ENCODE results near the gene HOXB7. TPM values are rescaled to one million over a fixed set of nuclear protein-coding genes. Genes with fewer than 3 reads are reported as not detected.

The HOXB7 gene
- total and polyA plus RNA-seq, 10 of the 15 experiments (the other 5 are each of a cell fraction or from before 2014, with no cell fraction given) = 2.8 to 7.4 (median 4.2) TPM

- ChIA-PET SMC1A (ENCODE audit: uncharacterized antibody, unreplicated experiment) (interaction anchor here (0.8 to 4.3 kb wide), 42 partner anchors 8 to 517 kb away, joined by 3 to 47 read pairs (median 4); partner anchors contain the start of gene HOXB8), RAD21 (ENCODE audit: unreplicated experiment) (interaction anchor here (0.6 to 3.8 kb wide), 58 partner anchors 8 to 581 kb away, joined by 3 to 35 read pairs (median 4); no protein-coding TSS in a partner anchor), POLR2A (interaction anchor here (0.5 to 1.5 kb wide), 8 partner anchors 9 to 454 kb away, joined by 3 to 7 read pairs (median 3); no protein-coding TSS in a partner anchor), CTCF (interaction anchor here (0.6 to 4.8 kb wide), 76 partner anchors 15 to 568 kb away, joined by 3 to 113 read pairs (median 4); partner anchors contain the start of genes HOXB7 and HOXB8)
- no TSS peak for BruUV-seq (replicated peaks)
- FAIRE-seq = no peak
- intact Hi-C loops (cut with micrococcal nuclease; ENCODE audit: unreplicated experiment) = loop anchor here (1.0 kb wide), 1 partner anchor 332 kb away; no protein-coding TSS in a partner anchor
- Histone ChIP-seq H3K27me3 (replicated peaks in 1 of 2; ENCODE audit: control insufficient read depth in 2 of 2, insufficient read depth in 2 of 2, low read length in 1 of 2) (peaks cover 5 to 26% of the 10 kb centered on the region in 2 experiments), H3K9ac (ENCODE audit: control insufficient read depth, insufficient read depth, low read length) (no peak within 1 kb of the TSS), H3K4me3 (peak within 1 kb of the TSS; percentile 74), H3K4me1 (ENCODE audit: control insufficient read depth, insufficient read depth, low read length) (peaks cover 10% of the 10 kb centered on the region), H3K79me2 (ENCODE audit: control insufficient read depth, insufficient read depth, low read length) (no peaks in the 10 kb centered on the region), H2AFZ (ENCODE audit: control insufficient read depth, low read depth, low read length) (peak within 1 kb of the TSS; percentile 67), H3K9me3 (replicated peaks; ENCODE audit: control insufficient read depth, insufficient read depth, low read length) (no peaks in the 10 kb centered on the region), H3K27ac (ENCODE audit: control insufficient read depth, insufficient read depth) (no peak within 1 kb of the TSS), H3K4me2 (ENCODE audit: control insufficient read depth, insufficient read depth) (peak within 1 kb of the TSS; percentile 98), H4K20me1 (ENCODE audit: control insufficient read depth, insufficient read depth) (no peaks in the 10 kb centered on the region), H3K36me3 (ENCODE audit: control insufficient read depth in 2 of 2, insufficient read depth in 2 of 2, low read length in 1 of 2) (no peaks in the 10 kb centered on the region)
- 0 out of 2 replicates have a peak, but pooled peaks have one; percentile 16 for TF ChIP-seq GATAD2B (conservative IDR thresholded peaks at IDR 0.05; ENCODE audit: low read depth)
- no peak for TF ChIP-seq HCFC1 (IDR thresholded peaks at IDR 0.05; ENCODE audit: low read length)
- TF ChIP-seq IKZF1 (conservative IDR thresholded peaks at IDR 0.05) = 0 out of 2 replicates have a peak, but pooled peaks have one; percentile 2
- peak; percentile 15; the same call in 1 of the 2 replicates for TF ChIP-seq LARP7 (IDR thresholded peaks at IDR 0.05)
- no peak for TF ChIP-seq ZBED1 (IDR thresholded peaks at IDR 0.05; ENCODE audit: borderline replicate concordance)
- no peak for TF ChIP-seq MYC (IDR thresholded peaks at IDR 0.05; ENCODE audit: insufficient read depth, insufficient read length, insufficient replicate concordance, low read length, severe bottlenecking)
- DNase-seq (ENCODE audit: low read depth, low spot score) = no peak
- in situ Hi-C loops (cut with MboI) = no loop called here
- WGBS (ENCODE audit: insufficient coverage, insufficient replicate concordance, low lambda C conversion rate, missing lambda C conversion rate) = 6% methylated on average over 49 of the region's 50 CpGs
- peak; percentile 25 for ATAC-seq
These were observed 17.5 kb downstream of the HOXB7 start, which contains the start of gene HOXB5 for GRCh38 chr17:48593126-48593829. Gene HOXB5, minus strand, starts transcription at chr17:48593779. Its CDS starts 97 bp downstream, at chr17:48593682.

Data from GM12878 (cell line).